Mesodermal cell (in vitro differentiated cells): ENCODE results near the gene HIBCH. TPM values are rescaled to one million over a fixed set of nuclear protein-coding genes. Genes with fewer than 3 reads are reported as not detected.
"Not testable (repeated sequence)": the region's sequence is repeated elsewhere in the genome, so short reads cannot be mapped to it uniquely, and the experiment has no call there.

ENCODE experiments used
- H3K27ac ChIP-seq: 2 replicates; pipeline ENCODE4 v1.7.0; 2013; ENCODE audit warnings: mild to moderate bottlenecking, low read depth, low read length, moderate library complexity; ENCODE audit not compliant: severe bottlenecking
- H3K36me3 ChIP-seq: 2 replicates; pipeline ENCODE4 v1.7.1; 2013; ENCODE audit warnings: mild to moderate bottlenecking, low read length, moderate library complexity; ENCODE audit not compliant: control insufficient read depth, insufficient read depth
- H3K4me1 ChIP-seq: one replicate; pipeline ENCODE4 v1.7.1; 2013; ENCODE audit warnings: mild to moderate bottlenecking, low read length; ENCODE audit not compliant: insufficient read depth, control insufficient read depth, poor library complexity, severe bottlenecking
- H3K4me3 ChIP-seq: 2 replicates; pipeline ENCODE4 v1.7.0; 2013; ENCODE audit warnings: low read length, control low read depth, mild to moderate bottlenecking; ENCODE audit not compliant: insufficient read depth, poor library complexity, severe bottlenecking; ENCODE audit errors: extremely low read depth
- H3K9me3 ChIP-seq: 2 replicates; pipeline ENCODE4 v1.7.1; 2013; ENCODE audit warnings: mild to moderate bottlenecking, low read length, moderate library complexity; ENCODE audit not compliant: control insufficient read depth
- WGBS, 2 experiments: methylation state at CpG; one replicate each; pipeline ENCODE4 v1.1.5; 2013; ENCODE audit warnings: missing lambda C conversion rate in 2 of 2; ENCODE audit not compliant: insufficient coverage in 2 of 2; 5-methylcytosine and 5-hydroxymethylcytosine counted together
- polyA plus RNA-seq, 2 experiments: library from polyadenylated mRNA; stranded (reverse); fragments of 50-300 nt; gene quantifications; one replicate each; pipeline ENCODE4 v1.2.3, GENCODE V29; 2013

Gene HIBCH
- 21.8 TPM for polyA plus RNA-seq (2013, experiment 1 of 2)
- 25.1 TPM for polyA plus RNA-seq (2013, experiment 2 of 2)

- H3K4me3 ChIP-seq, result peak within 1 kb of the TSS; percentile 77
- no peaks in the 10 kb centered on the region for H3K9me3 ChIP-seq
- WGBS, 2 experiments, result 0% methylated on average over 41 to 44 of the region's 50 CpGs
- peak within 1 kb of the TSS; percentile 73 for H3K27ac ChIP-seq
- peaks cover 3% of the 10 kb centered on the region for H3K36me3 ChIP-seq
- peaks cover 5% of the 10 kb centered on the region for H3K4me1 ChIP-seq
Observed at GRCh38 chr2:190319555-190320498, at the start of gene HIBCH. Gene HIBCH (minus strand): TSS chr2:190319826. CDS start chr2:190319750, 76 bp downstream.

GRCh38 chr2:190367091-190367490 is 47.5 kb upstream of the HIBCH start:
- Histone ChIP-seq H3K4me1 (no peaks in the 10 kb centered on the region), H3K27ac (no peak overlapping the region), H3K4me3 (no peak overlapping the region), H3K36me3 (peaks cover 28% of the 10 kb centered on the region), H3K9me3 (no peaks in the 10 kb centered on the region)
- 85 to 100% methylated on average over 1 to 2 of the region's 4 CpGs for WGBS, 2 experiments

- peaks cover 28% of the 10 kb centered on the region for H3K36me3 ChIP-seq
- H3K4me3 ChIP-seq, result no peak overlapping the region
- H3K27ac ChIP-seq, result no peak overlapping the region
- no peaks in the 10 kb centered on the region for H3K4me1 ChIP-seq
- WGBS, 2 experiments, result 88 to 89% methylated on average over 9 to 11 of the region's 11 CpGs
- H3K9me3 ChIP-seq, result no peaks in the 10 kb centered on the region
Observed at GRCh38 chr2:190366248-190366753, 46.7 kb upstream of the HIBCH start.

GRCh38 chr2:190365499-190366204 is 46.0 kb upstream of the HIBCH start:
- no peak overlapping the region for H3K4me3 ChIP-seq
- H3K4me1 ChIP-seq, result no peaks in the 10 kb centered on the region
- peaks cover 23% of the 10 kb centered on the region for H3K36me3 ChIP-seq
- WGBS, 2 experiments, result 89 to 90% methylated on average over 19 of the region's 19 CpGs
- H3K9me3 ChIP-seq, result no peaks in the 10 kb centered on the region
- H3K27ac ChIP-seq, result no peak overlapping the region

- H3K4me1 ChIP-seq, result peaks cover 3% of the 10 kb centered on the region
- no peak overlapping the region for H3K27ac ChIP-seq
- WGBS, 2 experiments, result no CpG with 5 or more reads among the region's 1 CpG
- H3K4me3 ChIP-seq, result no peak overlapping the region
- no peaks in the 10 kb centered on the region for H3K9me3 ChIP-seq
- peaks cover 10% of the 10 kb centered on the region for H3K36me3 ChIP-seq
Observed at GRCh38 chr2:190362894-190363293, 43.3 kb upstream of the HIBCH start.

GRCh38 chr2:190361572-190361971 is 41.9 kb upstream of the HIBCH start:
- WGBS, 2 experiments, result no CpG with 5 or more reads among the region's 2 CpGs
- no peak overlapping the region for H3K27ac ChIP-seq
- H3K4me1 ChIP-seq, result peaks cover 3% of the 10 kb centered on the region
- H3K36me3 ChIP-seq, result peaks cover 3% of the 10 kb centered on the region
- no peaks in the 10 kb centered on the region for H3K9me3 ChIP-seq
- H3K4me3 ChIP-seq, result no peak overlapping the region

GRCh38 chr2:190360965-190361364 is 41.3 kb upstream of the HIBCH start:
- no peak overlapping the region for H3K27ac ChIP-seq
- H3K4me3 ChIP-seq, result no peak overlapping the region
- H3K4me1 ChIP-seq, result peaks cover 3% of the 10 kb centered on the region
- peaks cover 3% of the 10 kb centered on the region for H3K36me3 ChIP-seq
- WGBS, 2 experiments, result no CpG with 5 or more reads among the region's 3 CpGs
- H3K9me3 ChIP-seq, result no peaks in the 10 kb centered on the region

GRCh38 chr2:190360561-190360960 is 40.9 kb upstream of the HIBCH start:
- no peaks in the 10 kb centered on the region for H3K9me3 ChIP-seq
- H3K36me3 ChIP-seq, result peaks cover 3% of the 10 kb centered on the region
- H3K27ac ChIP-seq, result no peak overlapping the region
- no peak overlapping the region for H3K4me3 ChIP-seq
- peaks cover 3% of the 10 kb centered on the region for H3K4me1 ChIP-seq

GRCh38 chr2:190358655-190359448 is 39.2 kb upstream of the HIBCH start:
- H3K4me3 ChIP-seq, H3K9me3 ChIP-seq, H3K4me1 ChIP-seq, H3K27ac ChIP-seq, H3K36me3 ChIP-seq: not testable (repeated sequence)
- WGBS, 2 experiments, result 92 to 97% methylated on average over 4 to 6 of the region's 8 CpGs

- Histone ChIP-seq H3K4me3 (no peak overlapping the region), H3K9me3 (no peaks in the 10 kb centered on the region), H3K27ac (no peak overlapping the region), H3K4me1 (peaks cover 12% of the 10 kb centered on the region), H3K36me3 (no peaks in the 10 kb centered on the region)
- 57% methylated on average over 1 of the region's 2 CpGs; no CpG with 5 or more reads in 1 of the 2 experiments for WGBS, 2 experiments
Observed at GRCh38 chr2:190357600-190357999, 38.0 kb upstream of the HIBCH start.
